LNCAP (cell line): ENCODE measurements around the gene ZNHIT6.

Source experiments
- CTCF ChIP-seq: fragments of 450-650 bp; IDR thresholded peaks from 2 replicates; pipeline ENCODE4 v1.5.1; 2017; ENCODE audit warnings: mild to moderate bottlenecking

The ZNHIT6 gene

GRCh38 chr1:85611856-85612255 is 96.4 kb downstream of the ZNHIT6 start:
- TF ChIP-seq CTCF = no peak

DNA sequence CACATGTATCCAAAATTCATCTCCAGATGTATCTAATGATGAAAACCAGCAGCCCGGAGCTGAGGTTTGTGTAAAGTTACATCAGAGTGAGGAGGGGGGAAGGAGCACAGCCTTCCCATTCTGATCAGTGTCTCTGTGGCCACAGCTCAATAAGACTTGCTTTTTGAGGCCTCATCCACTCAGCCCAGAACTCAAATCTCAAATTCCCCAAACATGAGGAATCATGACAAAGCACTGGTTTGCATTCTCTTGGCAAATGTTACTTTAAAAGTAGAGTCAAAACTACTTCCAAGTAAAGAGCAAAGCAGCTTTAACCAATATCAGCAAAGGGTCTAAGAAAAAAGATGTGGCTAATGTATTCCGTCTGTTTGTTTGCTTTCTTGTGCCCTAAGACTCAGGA is 96.8 kb downstream of the ZNHIT6 start:
- TF ChIP-seq CTCF = no peak

DNA sequence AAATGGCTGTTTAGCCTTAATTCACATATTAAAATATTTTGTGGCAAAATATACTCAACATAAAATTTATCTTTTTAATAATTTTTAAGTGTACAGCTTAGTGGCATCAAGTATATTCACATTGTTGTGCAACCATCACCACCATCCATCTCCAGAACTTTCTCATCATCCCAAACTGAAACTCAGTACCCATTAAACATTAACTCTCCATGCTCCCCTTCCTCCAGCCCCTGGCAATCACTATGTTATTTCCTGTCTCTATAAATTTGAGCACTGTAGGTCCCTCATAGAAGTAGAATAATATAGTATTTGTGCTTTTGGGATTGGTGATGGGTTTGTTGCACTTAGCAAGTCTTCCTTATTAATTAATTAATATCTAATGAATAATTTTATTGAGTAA is 98.3 kb downstream of the ZNHIT6 start:
- TF ChIP-seq CTCF = no peak

- TF ChIP-seq CTCF = no peak
Measured at GRCh38 chr1:85608851-85609250, 99.4 kb downstream of the ZNHIT6 start.

GRCh38 chr1:85607921-85608265 is 100.3 kb downstream of the ZNHIT6 start:
- no peak for TF ChIP-seq CTCF

DNA sequence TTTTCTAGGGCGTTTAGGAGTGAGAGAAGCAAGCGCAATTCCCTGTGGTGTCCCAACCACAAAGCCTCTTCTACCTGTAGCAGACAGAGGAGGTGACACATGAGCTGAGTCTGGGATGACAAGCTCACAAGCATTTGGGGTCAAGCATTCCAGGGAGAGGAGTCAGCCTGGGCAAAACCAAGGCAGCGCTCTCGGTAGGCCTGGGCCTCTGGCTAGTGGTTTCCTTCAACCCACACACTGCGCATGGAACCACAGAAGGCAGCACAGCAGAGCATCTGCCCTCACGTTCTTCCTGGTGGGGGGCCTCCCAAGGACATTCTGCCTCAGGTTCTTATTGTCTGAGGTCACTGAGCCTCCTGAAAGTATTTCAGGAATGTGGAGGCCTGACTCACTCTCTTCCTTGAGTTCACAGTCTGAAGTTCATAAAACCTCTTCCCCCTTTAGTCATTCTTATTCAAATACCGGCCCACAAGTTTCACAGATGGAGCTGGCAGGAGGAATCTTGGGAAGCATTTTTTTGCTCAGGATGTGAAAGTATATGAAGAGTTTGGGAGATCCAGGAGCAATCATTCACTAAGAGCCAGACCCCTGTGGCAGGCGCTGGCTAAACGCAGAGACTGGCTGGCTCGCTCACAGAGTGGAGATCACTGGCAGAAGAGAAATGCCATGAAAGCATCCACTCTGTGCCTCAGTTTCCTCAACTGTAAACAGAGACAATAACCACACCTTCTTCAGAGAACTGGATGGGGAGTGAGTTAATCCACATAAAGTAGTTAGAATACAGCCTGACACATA is 100.9 kb downstream of the ZNHIT6 start:
- TF ChIP-seq CTCF = no peak

DNA sequence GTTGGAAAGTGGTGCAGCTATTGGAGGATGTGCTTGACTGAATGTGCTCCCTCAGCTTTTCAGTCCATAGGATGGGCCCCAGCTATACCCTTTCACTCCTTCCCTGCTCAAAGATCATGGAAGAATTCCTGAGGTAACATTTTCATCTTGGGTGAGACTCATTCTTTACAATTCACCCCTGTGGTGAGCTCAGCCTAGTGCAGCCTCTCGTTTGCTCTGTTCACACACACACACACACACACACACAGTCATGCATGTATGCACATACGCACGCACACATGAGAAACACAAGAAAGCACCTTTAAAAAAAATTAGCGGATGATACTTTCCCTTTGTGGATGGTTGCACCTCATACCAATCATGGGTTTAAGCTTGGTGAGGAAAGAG is 101.8 kb downstream of the ZNHIT6 start:
- TF ChIP-seq CTCF = no peak
